ENCODE results near the gene CHMP2A.

The CHMP2A gene

DNA sequence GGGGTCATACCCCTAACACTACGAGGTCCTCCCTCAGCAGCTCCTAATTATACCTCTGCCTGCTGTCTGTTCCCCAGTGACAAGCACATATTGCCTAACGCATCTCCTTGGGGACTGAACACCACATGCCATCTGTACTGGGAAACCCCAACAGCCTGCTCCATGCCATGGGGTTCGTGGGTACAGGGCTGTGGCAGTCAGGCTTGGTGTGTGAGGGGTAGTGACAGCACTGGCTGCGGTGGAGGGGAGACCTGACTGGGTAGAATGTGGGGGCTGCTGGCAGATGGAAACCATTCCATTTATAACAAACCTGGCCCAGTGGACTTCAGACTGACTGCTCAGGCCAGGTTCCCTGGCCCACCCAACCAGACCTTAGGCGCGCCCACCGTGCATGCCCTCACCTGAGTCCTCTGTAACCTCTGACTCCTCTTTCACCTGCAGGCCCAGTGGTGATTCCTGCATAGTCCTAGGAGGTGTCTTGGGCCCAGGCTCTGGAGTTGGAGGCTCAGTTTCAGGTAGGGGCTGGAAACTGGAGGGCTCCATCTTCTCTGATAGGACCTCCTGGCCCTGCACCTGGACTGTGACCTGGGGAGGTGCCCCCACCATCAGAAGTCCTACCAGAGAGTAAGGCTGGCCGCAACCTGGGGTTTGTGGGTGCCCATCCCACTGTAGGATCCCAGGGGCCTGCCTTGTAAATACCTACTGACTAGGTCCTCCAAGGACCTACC lies 15.2 kb upstream of the CHMP2A start:
- DNase-seq (ENCODE audit: low spot score): no peak

GRCh38 chr19:58569191-58569942 lies 14.5 kb upstream of the CHMP2A start:
- no peak for DNase-seq (ENCODE audit: low spot score)

DNA sequence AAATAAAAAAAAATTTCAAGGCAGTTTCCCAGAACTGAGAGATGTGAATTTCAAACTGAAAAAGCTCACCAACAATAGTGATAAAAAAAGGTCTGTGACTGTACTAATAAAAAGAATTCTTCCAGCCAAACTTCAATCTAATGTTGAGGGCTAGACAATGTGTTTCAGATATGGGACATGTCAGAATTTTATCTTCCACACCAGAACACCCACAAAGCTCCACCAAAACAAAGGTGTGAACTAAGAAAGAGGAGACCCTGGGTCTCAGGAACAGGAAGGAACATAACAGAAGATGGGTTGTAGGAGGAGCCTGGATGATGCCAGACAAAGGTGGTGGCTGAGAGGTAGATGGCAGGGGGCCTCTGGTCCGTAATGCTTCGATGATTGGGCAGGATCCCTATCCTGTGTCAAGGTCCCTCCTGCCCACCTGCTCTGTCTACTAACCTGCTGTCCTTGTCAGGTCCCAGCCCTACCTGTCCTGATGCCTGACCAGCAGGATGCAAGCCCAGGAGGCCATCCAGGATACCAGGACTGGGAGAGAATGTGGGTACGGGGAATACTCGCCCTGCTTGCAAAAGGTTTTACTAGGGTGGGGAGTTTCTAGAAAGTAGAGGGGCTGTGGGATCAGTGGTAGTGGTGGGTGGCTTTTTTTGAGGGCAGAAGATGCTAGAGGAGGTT lies 13.7 kb upstream of the CHMP2A start:
- DNase-seq (ENCODE audit: low spot score): no peak

- DNase-seq (ENCODE audit: low spot score): no peak
These were observed 12.1 kb upstream of the CHMP2A start for GRCh38 chr19:58566989-58567388.

DNA sequence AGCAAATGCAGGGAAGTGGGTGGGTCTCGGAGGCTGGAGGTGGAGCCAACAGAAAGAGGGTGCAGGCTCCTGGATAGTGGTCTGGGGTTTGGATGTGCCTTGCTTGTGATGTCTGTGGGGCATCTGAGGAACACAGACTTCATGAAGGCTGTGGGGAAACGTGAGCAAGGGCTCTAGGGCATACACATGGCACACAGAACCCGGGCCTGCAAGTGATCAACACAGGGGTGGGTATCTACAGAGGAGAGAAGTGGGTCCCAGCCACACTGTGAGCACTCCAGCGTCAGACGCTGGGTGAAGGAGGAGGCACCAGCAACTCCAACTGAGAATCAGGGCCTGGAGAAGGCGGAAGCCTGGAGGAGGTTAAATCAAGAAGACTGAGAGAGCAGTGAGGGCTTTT lies 8.9 kb upstream of the CHMP2A start:
- DNase-seq (ENCODE audit: low spot score): no peak

DNA sequence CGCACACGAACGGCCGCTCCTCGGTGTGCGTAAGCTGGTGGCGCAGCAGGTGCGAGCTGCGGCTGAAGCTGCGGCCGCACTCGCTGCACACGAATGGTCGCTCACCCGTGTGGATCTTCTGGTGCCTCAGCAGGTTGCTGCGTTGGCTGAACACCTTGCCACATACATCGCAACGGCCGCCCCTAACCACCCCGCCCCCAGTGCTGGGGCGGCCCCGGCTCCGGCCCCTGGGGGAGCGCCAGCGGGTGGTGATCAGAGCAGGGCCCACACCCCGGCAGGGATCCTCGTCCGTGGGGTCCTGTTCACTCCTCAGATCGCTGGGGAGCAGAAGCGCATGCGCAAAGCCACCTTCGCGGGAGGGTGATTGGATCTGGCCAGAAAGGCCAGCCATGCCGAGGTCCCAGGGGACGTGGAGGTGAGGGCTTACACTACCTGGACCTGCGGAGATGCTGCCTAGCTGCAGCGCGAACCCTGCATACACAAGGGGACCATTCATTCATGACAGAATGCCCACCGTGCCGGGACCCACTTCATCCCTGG lies 8.2 kb upstream of the CHMP2A start:
- no peak for DNase-seq (ENCODE audit: low spot score)

DNA sequence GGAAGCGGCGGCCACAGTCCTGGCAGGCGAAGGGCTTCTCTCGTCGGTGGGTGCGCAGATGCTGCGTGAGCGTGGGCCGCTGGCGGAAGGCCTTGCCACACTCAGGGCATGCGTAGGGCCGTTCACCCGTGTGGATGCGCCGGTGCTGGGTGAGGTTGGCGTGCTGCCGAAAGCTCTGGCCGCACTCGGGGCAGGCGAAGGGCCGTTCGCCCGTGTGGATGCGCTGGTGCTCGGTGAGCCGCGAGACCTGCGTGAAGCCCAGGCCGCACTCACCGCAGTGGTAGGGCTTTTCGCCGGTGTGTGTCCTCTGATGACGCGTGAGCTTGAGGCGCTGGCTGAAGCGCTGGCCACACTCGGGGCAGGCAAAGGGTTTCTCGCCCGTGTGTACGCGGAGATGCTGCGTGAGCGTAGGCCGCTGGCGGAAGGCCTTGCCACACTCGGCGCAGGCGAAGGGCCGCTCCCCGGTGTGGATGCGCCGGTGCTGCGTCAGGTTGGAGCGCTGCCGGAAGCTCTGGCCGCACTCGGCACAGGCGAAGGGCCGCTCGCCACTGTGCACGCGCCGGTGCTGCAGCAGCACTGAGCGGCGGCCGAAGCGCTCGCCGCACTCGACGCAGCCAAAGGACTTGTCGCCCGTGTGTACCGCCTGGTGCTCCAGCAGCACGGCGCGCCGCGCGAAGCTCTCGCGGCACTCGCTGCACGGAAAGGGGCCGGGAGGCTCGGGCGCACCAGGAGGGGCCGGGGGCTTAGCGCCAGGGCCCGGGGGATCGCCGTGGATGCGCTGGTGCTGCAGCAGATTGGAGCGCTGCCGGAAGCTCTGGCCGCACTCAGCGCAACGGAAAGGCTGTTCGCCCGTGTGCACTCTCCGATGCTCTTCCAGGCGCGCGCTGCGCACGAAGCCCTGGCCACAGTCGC lies 7.5 kb upstream of the CHMP2A start:
- DNase-seq (ENCODE audit: low spot score): no peak

DNA sequence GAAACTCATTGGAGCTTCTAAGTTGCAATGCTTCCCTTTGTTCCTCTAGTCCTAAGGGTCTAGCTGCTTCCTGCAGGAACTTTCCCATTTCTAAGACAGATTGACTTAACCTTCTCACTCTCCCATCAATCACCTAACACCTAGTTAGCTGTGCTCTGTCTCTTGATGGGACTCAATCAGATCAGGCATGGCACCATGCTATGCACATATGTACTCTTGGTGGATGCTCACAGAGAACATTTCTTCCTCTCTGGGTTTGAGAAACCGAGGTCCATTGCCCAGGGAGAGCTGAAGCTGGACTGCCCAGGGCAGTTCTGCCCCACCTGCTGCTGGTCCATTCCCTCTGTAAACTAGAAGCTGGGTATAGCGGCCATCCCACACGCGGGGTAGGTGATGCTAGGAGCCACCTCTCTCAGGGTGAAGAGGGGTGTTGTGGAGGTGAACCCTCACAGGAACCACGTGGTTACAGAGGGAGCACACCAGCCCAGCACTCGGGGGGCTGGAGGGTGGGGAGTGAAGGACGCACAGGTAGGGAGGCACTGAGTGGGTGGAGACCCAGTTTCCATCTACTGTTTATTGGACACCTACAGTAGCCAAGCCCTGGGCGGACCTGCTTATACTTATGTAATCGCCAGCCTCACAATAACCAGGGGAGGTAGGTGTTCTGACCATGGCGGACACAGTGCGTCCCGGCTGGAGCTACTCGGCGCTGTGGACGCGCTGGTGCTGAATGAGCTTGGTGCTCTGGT lies 6.6 kb upstream of the CHMP2A start:
- DNase-seq (ENCODE audit: low spot score): no peak

DNA sequence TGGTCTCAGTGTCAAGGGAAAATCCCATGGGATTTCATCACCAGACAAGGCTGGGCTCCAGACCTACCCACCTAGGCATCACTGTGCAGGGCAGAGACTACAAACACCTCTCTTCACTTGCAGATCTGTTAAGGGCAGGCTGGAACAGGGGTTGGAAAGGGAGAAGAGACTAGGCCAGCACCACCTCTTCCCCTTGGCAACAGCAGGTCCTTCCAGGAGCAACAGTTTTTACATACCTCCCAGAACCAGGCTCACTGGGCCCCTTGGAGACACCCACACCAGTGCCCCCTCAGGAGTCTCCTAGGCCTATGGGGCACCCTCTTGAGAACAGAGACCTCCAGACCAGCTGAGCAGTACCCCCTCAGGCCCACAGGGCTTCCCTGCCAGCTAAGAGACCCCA lies 6.0 kb upstream of the CHMP2A start:
- no peak for DNase-seq (ENCODE audit: low spot score)

GRCh38 chr19:58560007-58560887 lies 5.3 kb upstream of the CHMP2A start:
- DNase-seq (ENCODE audit: low spot score): no peak

GRCh38 chr19:58559275-58560006 lies 4.5 kb upstream of the CHMP2A start:
- DNase-seq (ENCODE audit: low spot score): peak; percentile 99

DNA sequence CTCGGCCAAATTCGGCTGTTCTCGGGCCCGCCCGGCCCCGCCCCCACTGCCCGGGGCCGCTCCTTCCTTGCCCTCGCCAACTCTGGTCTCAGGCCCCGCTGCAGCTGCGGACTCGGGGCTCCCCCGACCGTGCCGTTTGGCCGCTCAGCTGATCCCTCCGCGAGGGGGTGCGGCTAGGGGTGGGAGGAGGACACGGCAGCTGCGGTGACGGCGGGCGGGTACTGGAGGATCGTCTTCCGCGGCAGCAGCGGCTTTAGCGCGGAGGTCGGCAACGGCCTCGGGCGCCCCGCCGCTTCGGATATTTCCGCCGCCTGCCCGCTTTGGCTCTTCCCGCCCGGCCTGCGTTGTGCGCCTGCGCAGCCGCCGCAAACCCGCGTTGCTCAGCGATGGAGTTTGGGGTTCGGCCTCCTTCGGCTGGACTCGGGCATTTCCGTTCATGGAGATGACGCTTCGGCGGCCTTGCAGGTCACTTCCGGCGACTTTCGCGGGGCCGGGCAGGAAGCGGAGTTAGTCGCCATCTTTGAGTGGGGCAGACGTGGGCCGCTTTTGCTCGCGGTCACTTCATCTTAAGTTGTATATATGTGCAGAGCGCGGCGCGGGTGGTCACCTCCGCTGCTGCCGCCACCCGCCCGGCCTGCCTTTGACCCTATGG lies 3.8 kb upstream of the CHMP2A start:
- peak; percentile 86 for DNase-seq (ENCODE audit: low spot score)

DNA sequence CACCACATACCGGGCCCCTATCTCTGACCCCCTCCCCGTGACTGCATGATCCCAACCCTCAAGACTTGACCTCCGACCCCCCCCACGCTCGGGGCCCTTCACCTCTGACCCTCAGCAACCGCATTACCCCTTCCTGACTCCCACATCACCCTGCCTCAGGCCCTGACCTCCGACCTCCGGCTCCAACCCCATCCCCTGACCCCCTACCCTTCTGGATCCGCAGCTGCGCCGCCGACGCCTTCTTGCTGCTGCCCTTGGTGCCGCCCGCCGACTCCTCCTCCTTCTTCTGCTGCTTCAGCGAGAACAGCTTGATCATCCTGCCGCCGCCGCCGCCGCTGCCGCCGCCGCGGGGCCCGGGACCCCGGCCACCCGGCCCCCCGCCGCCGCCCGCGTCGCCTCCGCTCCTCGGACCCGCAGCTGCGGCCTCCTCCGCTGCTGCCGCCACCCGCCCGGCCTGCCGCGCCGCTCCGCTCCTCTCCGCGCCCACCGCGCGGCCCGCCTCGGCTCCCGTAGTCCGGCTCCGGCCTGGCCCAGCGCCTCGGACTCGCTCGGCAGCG lies 3.2 kb upstream of the CHMP2A start, which contains the start of gene UBE2M:
UBE2M (minus strand) TSS at position 546 of the 557 bp plus-strand sequence; CDS start at position 316, 230 bp downstream.
- DNase-seq (ENCODE audit: low spot score): no peak

DNA sequence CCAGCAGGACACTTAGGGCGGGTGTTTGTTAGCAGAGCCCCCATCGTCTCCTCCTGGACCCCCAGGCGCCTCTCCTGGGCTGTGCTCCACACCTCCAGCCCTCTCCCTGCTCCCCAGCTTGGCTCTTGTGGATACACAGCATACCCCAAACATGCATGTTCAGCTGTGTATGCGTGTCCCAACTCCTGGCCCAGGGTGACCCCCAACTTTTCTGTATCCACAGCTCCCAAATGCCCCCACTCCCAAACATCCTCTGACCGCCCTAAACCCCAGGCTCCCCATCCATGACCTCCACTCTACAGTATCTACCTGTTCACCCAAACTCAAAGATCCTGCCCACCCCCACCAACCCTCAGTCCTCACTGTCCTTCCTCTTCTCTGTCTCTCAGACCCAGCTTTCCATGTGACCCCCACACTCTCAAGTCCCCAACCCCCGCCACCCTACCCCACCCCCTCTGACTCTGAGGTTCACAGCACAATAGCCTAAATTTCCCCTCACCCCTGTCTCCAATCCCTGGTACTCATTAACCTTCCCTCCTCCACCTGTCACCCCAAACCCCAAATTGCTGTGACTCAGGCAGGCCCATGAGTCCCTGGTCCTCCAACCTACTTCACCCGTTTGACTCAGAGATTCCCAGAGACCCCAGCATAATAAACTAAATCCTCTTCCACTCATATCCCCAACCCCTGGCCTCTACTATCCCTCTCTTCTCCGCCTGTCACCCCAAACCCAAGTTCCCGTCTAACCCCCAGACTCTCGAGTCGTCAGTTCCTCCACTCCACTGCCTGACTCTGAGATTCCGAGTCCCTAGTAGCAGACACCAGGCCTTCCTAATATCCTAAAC lies 2.5 kb upstream of the CHMP2A start:
- DNase-seq (ENCODE audit: low spot score): no peak

DNA sequence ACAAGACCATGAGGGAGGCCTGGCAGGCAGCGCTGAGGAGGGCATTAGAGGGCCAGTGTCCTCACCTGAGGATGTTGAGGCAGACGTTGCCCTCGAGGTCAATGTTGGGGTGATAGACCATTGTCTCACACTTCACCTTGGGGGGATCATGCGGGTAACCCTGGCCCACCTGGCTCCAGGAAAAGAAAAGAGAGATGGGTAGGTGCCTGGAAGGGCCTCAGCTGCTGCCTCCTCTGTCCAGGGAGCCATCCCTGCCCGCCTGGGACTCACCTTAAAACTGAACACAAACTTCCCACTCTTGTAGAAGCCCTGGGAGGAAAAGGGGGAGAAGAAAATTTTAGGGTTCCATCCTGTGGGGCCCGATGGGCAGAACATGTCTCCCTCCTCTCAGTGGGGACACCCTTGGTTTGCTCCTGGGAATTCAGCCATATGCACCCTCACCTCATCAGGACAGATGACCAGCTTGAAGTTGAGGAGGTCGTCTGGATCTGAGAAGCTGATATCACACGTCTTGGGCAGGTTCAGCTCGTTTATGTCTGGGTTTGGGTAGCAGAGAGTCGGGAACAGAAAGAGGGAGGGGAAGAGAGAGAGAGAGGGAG lies 1.8 kb upstream of the CHMP2A start:
- DNase-seq (ENCODE audit: low spot score): no peak

DNA sequence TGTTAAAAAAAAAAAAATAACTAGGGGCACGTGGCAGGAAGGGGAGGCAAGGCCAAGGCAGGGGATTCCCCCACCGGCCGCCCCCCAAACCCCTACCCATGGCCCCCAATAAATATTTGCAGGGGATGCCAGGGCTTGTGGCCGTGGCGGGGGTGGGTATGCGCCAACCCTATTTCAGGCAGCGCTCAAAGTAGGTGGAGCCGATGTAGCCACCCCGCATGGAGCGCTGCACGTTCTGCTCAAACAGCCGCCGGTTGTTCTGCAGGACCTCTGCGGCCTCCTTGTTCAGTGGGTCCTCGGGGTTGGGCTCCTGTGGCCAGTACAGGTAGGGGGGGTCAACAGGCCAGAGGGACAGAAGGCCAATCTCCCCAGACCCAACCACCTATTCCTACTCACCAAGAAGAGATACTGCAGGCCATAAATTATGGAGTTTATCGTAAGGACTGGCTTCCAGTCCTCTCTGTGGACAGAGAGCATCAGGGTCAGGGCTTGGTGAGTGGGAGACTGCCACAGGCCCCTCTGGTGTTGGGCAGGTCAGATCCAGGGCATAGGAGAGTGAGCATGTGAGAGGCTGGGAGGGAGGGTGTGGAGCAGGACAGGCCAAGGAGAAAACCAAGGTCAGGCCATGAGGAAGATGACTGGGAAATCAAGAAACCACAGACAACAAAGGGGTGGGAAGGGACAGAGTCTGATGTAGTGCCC lies 1.2 kb upstream of the CHMP2A start:
- DNase-seq (ENCODE audit: low spot score): no peak
